ENCODE results near the gene INS. TPM values are rescaled to one million over a fixed set of nuclear protein-coding genes. Genes with fewer than 3 reads are reported as not detected.

INS gene
- total and polyA plus RNA-seq, 10 of the 15 experiments (the other 5 are each of a cell fraction or from before 2014, with no cell fraction given): not detected

DNA sequence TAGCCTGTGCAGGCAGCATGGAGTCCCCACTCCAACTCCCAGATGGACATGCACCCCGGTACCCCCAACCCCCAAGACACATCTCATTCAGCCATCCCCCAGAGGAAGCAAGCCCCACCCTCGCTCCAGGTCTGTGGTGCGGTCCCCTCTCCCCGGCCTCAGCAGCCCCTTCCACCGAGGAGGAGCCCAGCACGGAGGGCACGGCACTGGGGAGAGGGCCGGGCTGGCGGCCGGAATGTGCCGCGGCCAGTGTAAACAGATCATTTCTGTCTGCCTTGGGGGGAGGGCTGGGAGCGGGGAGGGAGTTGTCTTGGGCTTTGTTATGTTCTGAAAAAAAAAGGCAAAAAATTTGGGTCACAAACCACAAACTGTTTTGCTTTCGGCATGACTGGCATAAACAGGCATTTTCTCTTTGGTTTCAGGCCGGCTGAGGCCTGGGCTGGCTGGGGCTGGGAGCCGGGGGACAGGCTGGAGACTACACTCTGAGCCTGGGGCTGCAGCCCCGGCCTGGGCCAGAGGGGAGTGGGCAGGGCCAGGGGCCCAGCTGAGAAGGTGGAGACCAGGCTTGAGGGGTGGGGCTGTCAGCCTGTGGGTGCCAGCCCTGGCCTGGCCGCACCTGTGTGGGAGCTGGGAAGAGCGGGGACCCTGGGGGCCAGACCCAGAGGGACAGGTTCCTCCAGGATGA, 38.6 kb downstream of the INS start (continued):
- TF ChIP-seq, protein P1, sequence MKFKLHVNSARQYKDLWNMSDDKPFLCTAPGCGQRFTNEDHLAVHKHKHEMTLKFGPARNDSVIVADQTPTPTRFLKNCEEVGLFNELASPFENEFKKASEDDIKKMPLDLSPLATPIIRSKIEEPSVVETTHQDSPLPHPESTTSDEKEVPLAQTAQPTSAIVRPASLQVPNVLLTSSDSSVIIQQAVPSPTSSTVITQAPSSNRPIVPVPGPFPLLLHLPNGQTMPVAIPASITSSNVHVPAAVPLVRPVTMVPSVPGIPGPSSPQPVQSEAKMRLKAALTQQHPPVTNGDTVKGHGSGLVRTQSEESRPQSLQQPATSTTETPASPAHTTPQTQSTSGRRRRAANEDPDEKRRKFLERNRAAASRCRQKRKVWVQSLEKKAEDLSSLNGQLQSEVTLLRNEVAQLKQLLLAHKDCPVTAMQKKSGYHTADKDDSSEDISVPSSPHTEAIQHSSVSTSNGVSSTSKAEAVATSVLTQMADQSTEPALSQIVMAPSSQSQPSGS (IDR thresholded peaks at IDR 0.05; ENCODE audit: low read length): no peak
- TF ChIP-seq FOS (IDR thresholded peaks at IDR 0.05; ENCODE audit: borderline replicate concordance, extremely low read depth, insufficient read length) (no peak), KDM1A (IDR thresholded peaks at IDR 0.05; ENCODE audit: borderline replicate concordance) (no peak), NFXL1 (IDR thresholded peaks at IDR 0.05; ENCODE audit: borderline replicate concordance) (no peak), ZNF384 (IDR thresholded peaks at IDR 0.05; ENCODE audit: borderline replicate concordance, low read depth, low read length) (no peak), SREBF1 (IDR thresholded peaks at IDR 0.05; ENCODE audit: low read length) (no peak), TCF7 (IDR thresholded peaks at IDR 0.05; ENCODE audit: borderline replicate concordance) (no peak), CEBPB (IDR thresholded peaks at IDR 0.05; ENCODE audit: borderline replicate concordance in 1 of 2, low read depth in 2 of 2, low read length in 2 of 2) (no peak)

DNA sequence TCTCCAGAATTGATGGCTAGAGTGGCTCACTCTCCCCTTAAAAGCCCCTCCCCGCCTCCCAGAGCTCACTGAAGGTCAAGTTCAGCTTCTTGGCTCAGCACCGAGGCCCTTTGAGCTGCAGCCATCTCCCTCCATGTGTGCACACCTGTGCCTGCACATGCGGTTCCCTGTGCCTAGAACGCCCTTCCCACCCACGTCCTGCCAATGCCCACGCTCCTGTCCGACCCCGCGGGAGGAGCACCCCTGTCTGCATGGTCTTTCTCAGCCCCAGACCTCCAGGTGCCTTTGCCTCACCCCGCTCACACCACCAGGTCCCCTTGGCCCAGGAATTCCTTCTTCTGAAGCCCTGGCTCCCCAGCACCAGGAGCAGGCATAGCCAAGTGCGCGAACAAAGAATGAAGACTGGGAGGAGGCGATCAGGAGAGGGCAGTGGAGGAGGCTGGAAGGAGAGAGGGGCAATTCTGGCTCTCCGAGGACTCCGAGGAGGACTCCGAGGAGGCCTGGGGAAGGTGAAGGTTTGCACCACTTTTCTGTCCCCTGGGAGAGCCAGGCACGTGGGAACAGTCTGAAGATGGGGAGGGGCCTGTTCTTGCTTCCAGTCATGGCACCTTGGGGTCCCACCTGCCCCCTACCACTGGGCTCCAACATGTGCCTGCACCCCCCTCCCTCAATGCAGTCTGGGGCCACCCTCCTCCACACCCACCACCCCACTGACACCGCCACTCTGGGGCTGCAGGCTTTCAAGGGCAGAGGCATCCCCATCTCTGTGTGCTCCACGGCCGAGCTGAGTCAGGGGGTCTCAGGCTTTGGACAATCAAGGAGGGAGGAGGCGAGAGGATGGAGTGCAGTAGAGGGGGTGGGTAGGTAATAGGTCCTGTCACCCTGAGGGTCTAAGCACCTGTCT, 39.5 kb downstream of the INS start:
- no peak for ATAC-seq
- H3K36me3 ChIP-seq (ENCODE audit: control insufficient read depth in 2 of 2, insufficient read depth in 2 of 2, low read length in 1 of 2): no peaks in the 10 kb centered on the region
- 21% methylated on average over 21 of the region's 21 CpGs for whole genome bisulfite sequencing (ENCODE audit: insufficient coverage, insufficient replicate concordance, low lambda C conversion rate, missing lambda C conversion rate)
- H4K20me1 ChIP-seq (ENCODE audit: control insufficient read depth, insufficient read depth): no peaks in the 10 kb centered on the region
- no peaks in the 10 kb centered on the region; a peak in 1 of 4 replicates for H3K27me3 ChIP-seq (replicated peaks in 1 of 2; ENCODE audit: control insufficient read depth in 2 of 2, insufficient read depth in 2 of 2, low read length in 1 of 2)
- CTCF ChIA-PET: interaction anchor here (0.7 kb wide), 1 partner anchor 85 kb away, joined by 3 read pairs; no protein-coding TSS in a partner anchor
- in situ Hi-C loops (cut with MboI) (no loop called here), intact Hi-C loops (cut with micrococcal nuclease; ENCODE audit: unreplicated experiment) (no loop called here)
- H3K27ac ChIP-seq (ENCODE audit: control insufficient read depth, insufficient read depth): no peak overlapping the region
- no peaks in the 10 kb centered on the region for H3K4me1 ChIP-seq (ENCODE audit: control insufficient read depth, insufficient read depth, low read length)
- no peak for FAIRE-seq
- no peak for DNase-seq (ENCODE audit: low read depth, low spot score)
- RAD21 ChIA-PET (ENCODE audit: unreplicated experiment): no interaction called here
- no peaks in the 10 kb centered on the region; the same call in 2 of the 3 replicates for H3K9me3 ChIP-seq (replicated peaks; ENCODE audit: control insufficient read depth, insufficient read depth, low read length)
- no peak overlapping the region for H3K4me3 ChIP-seq
- POLR2A ChIA-PET: no interaction called here
- H3K79me2 ChIP-seq (ENCODE audit: control insufficient read depth, insufficient read depth, low read length): no peaks in the 10 kb centered on the region
- H2AFZ ChIP-seq (ENCODE audit: control insufficient read depth, low read depth, low read length): no peak overlapping the region
- H3K4me2 ChIP-seq (ENCODE audit: control insufficient read depth, insufficient read depth): no peak overlapping the region
- no peak overlapping the region for H3K9ac ChIP-seq (ENCODE audit: control insufficient read depth, insufficient read depth, low read length)
- BruUV-seq (replicated peaks): no TSS peak
- SMC1A ChIA-PET (ENCODE audit: uncharacterized antibody, unreplicated experiment): no interaction called here
- no peak for TF ChIP-seq ASH2L (IDR thresholded peaks at IDR 0.05; ENCODE audit: borderline replicate concordance, low read depth)
- TF ChIP-seq LARP7 (IDR thresholded peaks at IDR 0.05): no peak
- TF ChIP-seq ESRRA (IDR thresholded peaks at IDR 0.05; ENCODE audit: low read length): no peak
- no peak for TF ChIP-seq NR2F1 (conservative IDR thresholded peaks at IDR 0.05)
- no peak for TF ChIP-seq CBX3 (IDR thresholded peaks at IDR 0.05; ENCODE audit: borderline replicate concordance, low read depth)
- TF ChIP-seq MTA2 (IDR thresholded peaks at IDR 0.05; ENCODE audit: low read depth): no peak
- TF ChIP-seq KDM1A (IDR thresholded peaks at IDR 0.05; ENCODE audit: borderline replicate concordance): no peak
- TF ChIP-seq, protein P2, sequence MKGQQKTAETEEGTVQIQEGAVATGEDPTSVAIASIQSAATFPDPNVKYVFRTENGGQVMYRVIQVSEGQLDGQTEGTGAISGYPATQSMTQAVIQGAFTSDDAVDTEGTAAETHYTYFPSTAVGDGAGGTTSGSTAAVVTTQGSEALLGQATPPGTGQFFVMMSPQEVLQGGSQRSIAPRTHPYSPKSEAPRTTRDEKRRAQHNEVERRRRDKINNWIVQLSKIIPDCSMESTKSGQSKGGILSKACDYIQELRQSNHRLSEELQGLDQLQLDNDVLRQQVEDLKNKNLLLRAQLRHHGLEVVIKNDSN (IDR thresholded peaks at IDR 0.05; ENCODE audit: borderline replicate concordance, extremely low read length, insufficient read depth, low read depth, low read length): no peak
- no peak for TF ChIP-seq CHD1 (IDR thresholded peaks at IDR 0.05; ENCODE audit: low read depth, low read length)
- no peak for TF ChIP-seq EZH2 (IDR thresholded peaks at IDR 0.05; ENCODE audit: borderline replicate concordance, control insufficient read depth, low read depth, low read length)
- TF ChIP-seq NR2C2 (IDR thresholded peaks at IDR 0.05; ENCODE audit: borderline replicate concordance, control insufficient read depth, insufficient read length, low read depth): no peak
- no peak for TF ChIP-seq YBX1 (IDR thresholded peaks at IDR 0.05)
